Activated naive CD4-positive, alpha-beta T cell treated with anti-CD3 and anti-CD28 coated beads, Interleukin-2, amount 10 ng/mL, durations not matched to agents 7 days and 5 days (primary cell): ENCODE measurements around the gene SMTN.

ENCODE experiments used
- CTCF ChIA-PET: fragments of 350-600 bp; sonication (Branson Sonifier 250); formaldehyde crosslinking; loops from one replicate; lab custom pipeline; 2021; ENCODE audit warnings: antibody characterized with exemption; lab: Charles Lee
- DNase-seq: peaks from one replicate; pipeline ENCODE4 v3.0.0-alpha.2; 2020
- H3K27ac Mint-ChIP-seq: one replicate; pipeline ENCODE4 v1.8.0; 2021; ENCODE audit warnings: mild to moderate bottlenecking, moderate library complexity, mixed read lengths
- H3K27me3 Mint-ChIP-seq: one replicate; pipeline ENCODE4 v1.8.0; 2021; ENCODE audit warnings: mild to moderate bottlenecking, mixed read lengths
- H3K36me3 Mint-ChIP-seq: one replicate; pipeline ENCODE4 v1.8.0; 2021; ENCODE audit warnings: mixed read lengths
- H3K4me1 Mint-ChIP-seq: one replicate; pipeline ENCODE4 v1.8.0; 2021; ENCODE audit warnings: mixed read lengths
- H3K4me3 Mint-ChIP-seq: one replicate; pipeline ENCODE4 v1.8.0; 2021; ENCODE audit warnings: mild to moderate bottlenecking, moderate library complexity, mixed read lengths
- H3K9me3 Mint-ChIP-seq: one replicate; pipeline ENCODE4 v1.8.0; 2021; ENCODE audit warnings: mixed read lengths

SMTN gene

DNA sequence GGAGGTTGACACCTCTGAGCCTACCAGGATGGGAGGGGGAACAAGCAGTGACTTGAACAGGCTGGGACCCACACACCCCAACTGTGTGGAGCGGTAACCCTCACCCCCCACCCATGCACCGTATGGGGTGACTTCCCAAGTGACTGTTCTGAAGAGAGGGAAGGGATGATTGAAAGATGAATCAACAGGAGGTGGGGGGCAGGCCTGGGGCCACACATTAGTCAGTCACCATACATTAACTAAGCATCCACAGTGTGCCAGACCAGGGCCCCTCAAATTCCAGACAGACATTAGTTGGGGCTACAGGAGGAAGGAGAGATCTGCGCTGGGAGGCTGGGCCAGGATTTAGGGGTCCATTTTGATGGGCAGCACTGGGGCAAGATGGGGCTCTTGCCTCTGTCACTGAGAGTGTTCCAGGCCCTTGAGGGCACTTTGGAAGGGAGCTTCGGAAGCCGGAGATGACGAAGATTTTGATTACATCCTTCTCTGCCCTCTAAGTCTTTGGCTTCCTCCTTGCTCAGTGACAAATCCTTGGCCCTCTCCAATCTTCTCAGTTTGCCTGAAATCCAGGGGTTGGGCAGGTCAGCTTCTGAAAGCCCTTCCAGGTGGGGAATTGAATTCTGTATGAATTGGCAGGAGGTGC, 966 bp downstream of the SMTN start:
- peaks cover 18% of the 10 kb centered on the region for H3K27me3 Mint-ChIP-seq
- H3K4me1 Mint-ChIP-seq: peaks cover 44% of the 10 kb centered on the region
- CTCF ChIA-PET: interaction anchor here (0.8 to 3.7 kb wide), 6 partner anchors 9 to 319 kb away, joined by 3 to 22 read pairs (median 9); no protein-coding TSS in a partner anchor
- peak overlapping the region; percentile 89 for H3K4me3 Mint-ChIP-seq
- no peak for DNase-seq
- peaks cover 2% of the 10 kb centered on the region for H3K36me3 Mint-ChIP-seq
- no peak overlapping the region for H3K27ac Mint-ChIP-seq
- H3K9me3 Mint-ChIP-seq: no peaks in the 10 kb centered on the region

GRCh38 chr22:31082606-31083376, 1.7 kb downstream of the SMTN start:
- Mint-ChIP-seq H3K4me1 (peaks cover 44% of the 10 kb centered on the region), H3K9me3 (no peaks in the 10 kb centered on the region), H3K36me3 (peaks cover 5% of the 10 kb centered on the region), H3K27me3 (peaks cover 15% of the 10 kb centered on the region), H3K4me3 (peak overlapping the region; percentile 89), H3K27ac (no peak overlapping the region)
- DNase-seq: peak; percentile 75
- CTCF ChIA-PET: interaction anchor here (0.7 to 3.7 kb wide), 9 partner anchors 9 to 320 kb away, joined by 3 to 22 read pairs (median 3); no protein-coding TSS in a partner anchor

- Mint-ChIP-seq H3K9me3 (no peaks in the 10 kb centered on the region), H3K27ac (no peak overlapping the region), H3K4me3 (peak overlapping the region; percentile 84), H3K27me3 (peaks cover 11% of the 10 kb centered on the region), H3K36me3 (peaks cover 10% of the 10 kb centered on the region), H3K4me1 (peaks cover 44% of the 10 kb centered on the region)
- no peak for DNase-seq
- CTCF ChIA-PET: interaction anchor here (0.7 to 3.7 kb wide), 8 partner anchors 8 to 321 kb away, joined by 3 to 22 read pairs (median 4); no protein-coding TSS in a partner anchor
These were observed 2.3 kb downstream of the SMTN start for GRCh38 chr22:31083377-31083768.

GRCh38 chr22:31083923-31084810, 3.0 kb downstream of the SMTN start:
- peaks cover 9% of the 10 kb centered on the region for H3K27me3 Mint-ChIP-seq
- peaks cover 10% of the 10 kb centered on the region for H3K36me3 Mint-ChIP-seq
- CTCF ChIA-PET: interaction anchor here (0.8 to 3.7 kb wide), 13 partner anchors 9 to 322 kb away, joined by 3 to 22 read pairs (median 6); partner anchors contain the start of genes MORC2 and SELENOM
- no peaks in the 10 kb centered on the region for H3K9me3 Mint-ChIP-seq
- peak overlapping the region; percentile 71 for H3K27ac Mint-ChIP-seq
- H3K4me1 Mint-ChIP-seq: peaks cover 44% of the 10 kb centered on the region
- peak overlapping the region; percentile 84 for H3K4me3 Mint-ChIP-seq
- peak; percentile 38 for DNase-seq

DNA sequence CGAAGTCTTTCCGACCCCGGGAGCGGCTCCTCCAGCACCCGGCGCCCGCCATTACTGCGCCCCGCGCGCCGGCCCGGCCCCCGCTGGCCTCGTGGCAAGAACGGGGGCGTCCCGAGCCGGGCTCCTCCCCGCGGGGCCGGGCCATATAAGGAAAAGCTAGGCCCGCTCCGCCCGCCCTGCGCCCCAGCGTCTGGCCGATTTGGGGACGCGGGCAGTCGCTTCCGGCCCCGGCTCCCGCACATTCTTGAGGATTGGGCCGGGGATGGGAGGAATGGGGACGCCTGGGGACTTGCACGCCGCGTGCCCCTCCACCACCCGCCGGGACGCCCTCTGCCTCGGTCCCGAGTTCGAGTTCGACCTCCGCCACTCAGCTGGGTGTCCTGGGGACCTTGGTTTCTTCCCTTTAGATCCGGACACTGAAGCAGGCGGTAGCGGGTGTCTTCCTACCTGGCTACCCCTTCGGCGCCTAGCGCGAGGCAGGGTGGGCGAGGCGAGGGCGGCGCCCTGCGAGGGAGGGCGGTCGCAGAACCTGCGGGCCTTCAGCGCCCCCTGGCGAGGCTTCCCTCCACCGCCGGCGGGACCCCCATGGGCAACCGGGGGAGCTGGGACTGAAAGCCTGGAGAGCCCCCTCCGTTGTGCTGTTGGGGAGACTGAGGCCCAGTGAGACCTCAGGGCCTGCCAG, 3.8 kb downstream of the SMTN start:
- H3K27ac Mint-ChIP-seq: peak overlapping the region; percentile 84
- CTCF ChIA-PET: interaction anchor here (0.8 to 2.6 kb wide), 14 partner anchors 8 to 330 kb away, joined by 3 to 9 read pairs (median 4); partner anchors contain the start of genes INPP5J, MORC2 and SELENOM
- peak overlapping the region; percentile 84 for H3K4me3 Mint-ChIP-seq
- DNase-seq: peak; percentile 92
- H3K9me3 Mint-ChIP-seq: no peaks in the 10 kb centered on the region
- peaks cover 8% of the 10 kb centered on the region for H3K27me3 Mint-ChIP-seq
- peaks cover 44% of the 10 kb centered on the region for H3K4me1 Mint-ChIP-seq
- H3K36me3 Mint-ChIP-seq: peaks cover 10% of the 10 kb centered on the region

- Mint-ChIP-seq H3K4me1 (peaks cover 43% of the 10 kb centered on the region), H3K9me3 (no peaks in the 10 kb centered on the region), H3K36me3 (peaks cover 10% of the 10 kb centered on the region), H3K4me3 (peak overlapping the region; percentile 78), H3K27me3 (peaks cover 6% of the 10 kb centered on the region), H3K27ac (peak overlapping the region; percentile 84)
- CTCF ChIA-PET: interaction anchor here (0.8 to 2.6 kb wide), 11 partner anchors 10 to 331 kb away, joined by 3 to 9 read pairs (median 4); partner anchors contain the start of genes INPP5J and SELENOM
- no peak for DNase-seq
These were observed 4.3 kb downstream of the SMTN start for GRCh38 chr22:31085493-31085824.

DNA sequence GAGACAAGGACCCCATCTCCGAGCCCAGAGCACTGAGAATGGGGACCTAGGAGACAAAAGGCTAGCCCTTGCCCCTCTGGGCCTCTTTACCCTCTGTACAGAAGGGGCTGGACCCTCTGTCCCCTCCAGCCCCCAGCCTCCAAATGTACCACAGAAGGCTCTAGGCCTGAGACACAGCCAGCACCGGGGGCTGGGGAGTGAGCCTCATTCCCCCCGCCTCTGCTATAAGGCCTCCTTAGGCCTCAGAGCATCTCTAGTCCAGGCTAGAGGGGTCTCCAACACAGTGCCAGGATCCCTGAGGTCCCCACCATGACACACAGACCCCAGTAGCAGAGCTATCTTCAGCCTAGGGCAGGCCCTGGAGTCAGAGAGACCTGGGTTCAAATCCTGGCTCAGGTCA, 4.8 kb downstream of the SMTN start:
- Mint-ChIP-seq H3K36me3 (peaks cover 12% of the 10 kb centered on the region), H3K27ac (no peak overlapping the region), H3K4me3 (peak overlapping the region; percentile 78), H3K4me1 (peaks cover 39% of the 10 kb centered on the region), H3K27me3 (peaks cover 1% of the 10 kb centered on the region), H3K9me3 (no peaks in the 10 kb centered on the region)
- no peak for DNase-seq
- CTCF ChIA-PET: interaction anchor here (1.1 to 2.6 kb wide), 5 partner anchors 10 to 331 kb away, joined by 3 to 9 read pairs (median 7); no protein-coding TSS in a partner anchor

DNA sequence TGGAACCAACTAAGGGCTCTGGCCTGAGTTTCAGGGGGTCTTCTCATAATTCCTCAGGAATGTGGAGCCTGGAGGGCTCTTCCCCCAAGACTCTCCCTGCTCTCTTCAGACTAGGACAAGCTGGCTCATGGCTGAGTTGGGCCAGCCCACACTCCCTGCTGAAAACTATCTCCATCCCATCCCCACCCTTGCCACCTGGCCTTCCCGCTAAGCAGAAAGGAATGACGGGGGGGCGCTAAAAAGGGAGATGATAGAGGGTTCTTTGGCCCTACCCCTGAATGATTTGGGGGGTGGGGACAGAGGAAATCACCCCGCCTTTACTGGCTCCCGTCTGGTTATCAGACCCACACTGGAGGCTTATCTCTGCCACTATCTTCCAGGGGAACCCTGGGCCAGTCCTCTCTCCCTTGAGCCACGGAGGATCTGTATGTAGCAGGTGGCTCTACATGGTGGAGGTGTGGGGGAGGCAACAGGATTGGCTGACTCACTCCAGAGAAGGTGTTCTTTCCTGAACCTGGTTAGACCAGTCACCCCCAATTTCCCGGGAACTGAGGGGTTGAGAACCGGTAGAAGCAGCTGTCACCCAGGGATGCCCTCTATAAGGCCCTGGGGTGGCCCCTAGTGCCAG, 5.7 kb downstream of the SMTN start:
- H3K36me3 Mint-ChIP-seq: peaks cover 12% of the 10 kb centered on the region
- no peak overlapping the region for H3K4me3 Mint-ChIP-seq
- no peaks in the 10 kb centered on the region for H3K9me3 Mint-ChIP-seq
- no peak overlapping the region for H3K27ac Mint-ChIP-seq
- DNase-seq: no peak
- CTCF ChIA-PET: interaction anchor here (0.6 to 2.6 kb wide), 5 partner anchors 9 to 167 kb away, joined by 3 to 9 read pairs (median 4); no protein-coding TSS in a partner anchor
- H3K27me3 Mint-ChIP-seq: no peaks in the 10 kb centered on the region
- H3K4me1 Mint-ChIP-seq: peaks cover 31% of the 10 kb centered on the region

DNA sequence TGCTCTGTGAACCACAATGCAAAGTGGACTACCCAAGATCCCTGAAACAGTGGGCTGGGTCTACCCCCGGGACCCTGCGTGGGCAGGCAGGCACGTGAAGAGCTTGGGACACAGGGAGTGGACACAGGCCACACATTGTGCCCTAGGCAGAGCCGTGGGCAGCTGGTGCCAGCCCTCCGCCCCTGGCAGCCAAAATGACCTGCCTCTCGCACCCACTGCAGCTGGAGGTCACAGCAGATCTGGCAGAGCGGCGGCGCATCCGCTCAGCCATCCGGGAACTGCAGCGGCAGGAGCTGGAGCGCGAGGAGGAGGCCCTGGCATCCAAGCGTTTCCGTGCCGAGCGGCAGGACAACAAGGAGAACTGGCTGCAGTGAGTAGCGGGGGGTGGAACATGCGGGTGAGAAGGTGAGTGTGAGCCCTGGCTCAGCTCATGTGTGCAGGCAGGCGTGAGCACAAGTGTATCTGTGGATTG, 6.7 kb downstream of the SMTN start:
- Mint-ChIP-seq H3K9me3 (no peaks in the 10 kb centered on the region), H3K4me1 (peaks cover 21% of the 10 kb centered on the region), H3K27ac (peak overlapping the region; percentile 45), H3K27me3 (no peaks in the 10 kb centered on the region), H3K4me3 (no peak overlapping the region), H3K36me3 (peaks cover 15% of the 10 kb centered on the region)
- CTCF ChIA-PET: interaction anchor here (0.8 to 1.1 kb wide), 3 partner anchors 8 to 185 kb away, joined by 3 read pairs; no protein-coding TSS in a partner anchor
- no peak for DNase-seq

- Mint-ChIP-seq H3K4me3 (no peak overlapping the region), H3K36me3 (peaks cover 15% of the 10 kb centered on the region), H3K4me1 (peaks cover 15% of the 10 kb centered on the region), H3K27ac (no peak overlapping the region), H3K9me3 (no peaks in the 10 kb centered on the region), H3K27me3 (no peaks in the 10 kb centered on the region)
- DNase-seq: no peak
- CTCF ChIA-PET: interaction anchor here (0.7 to 2.4 kb wide), 6 partner anchors 7 to 184 kb away, joined by 3 to 6 read pairs (median 4); partner anchors contain the start of gene SELENOM
These were observed 7.3 kb downstream of the SMTN start for GRCh38 chr22:31088233-31088986.

DNA sequence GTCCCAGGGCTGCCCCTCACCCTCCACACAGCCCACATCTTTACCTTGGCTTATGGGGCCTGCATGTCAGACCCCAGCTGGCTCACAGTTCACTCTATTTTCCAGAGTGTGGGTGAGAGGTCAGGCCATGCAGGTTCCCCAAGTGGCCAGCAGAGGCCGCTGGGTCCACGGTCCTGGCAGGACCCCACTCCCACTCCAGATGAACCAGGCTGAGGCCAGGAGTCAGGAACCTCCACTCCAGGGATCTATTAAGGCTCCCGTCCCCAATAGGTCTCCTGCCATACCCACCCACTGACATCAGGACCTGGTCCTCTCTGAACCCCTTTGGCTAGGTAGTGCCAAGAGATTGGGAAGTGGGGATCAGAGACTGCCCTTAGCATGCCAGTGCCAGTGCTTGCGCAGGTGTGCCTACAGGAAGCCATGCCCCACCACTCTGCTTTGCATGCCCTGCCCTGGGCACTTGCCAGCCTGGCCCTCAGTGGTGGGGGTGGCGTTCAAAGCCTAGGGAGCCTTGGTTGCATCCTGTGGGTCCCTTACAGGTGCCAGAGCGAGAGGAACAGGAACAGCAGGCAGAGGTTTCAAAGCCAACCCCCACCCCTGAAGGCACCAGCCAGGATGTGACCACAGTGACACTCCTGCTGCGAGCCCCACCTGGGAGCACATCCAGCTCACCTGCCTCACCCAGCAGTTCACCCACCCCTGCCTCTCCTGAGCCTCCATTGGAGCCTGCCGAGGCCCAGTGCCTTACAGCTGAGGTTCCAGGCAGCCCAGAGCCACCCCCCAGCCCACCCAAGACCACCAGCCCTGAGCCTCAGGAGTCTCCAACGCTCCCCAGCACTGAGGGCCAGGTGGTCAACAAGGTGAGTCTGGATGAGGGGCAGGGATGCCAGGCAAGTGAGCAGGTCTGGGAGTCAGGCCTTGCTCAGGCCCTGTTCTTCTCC, 8.3 kb downstream of the SMTN start:
- no peaks in the 10 kb centered on the region for H3K27me3 Mint-ChIP-seq
- H3K4me1 Mint-ChIP-seq: peaks cover 5% of the 10 kb centered on the region
- CTCF ChIA-PET: interaction anchor here (0.5 to 2.4 kb wide), 8 partner anchors 16 to 265 kb away, joined by 3 to 6 read pairs (median 4); partner anchors contain the start of gene SELENOM
- H3K36me3 Mint-ChIP-seq: peaks cover 14% of the 10 kb centered on the region
- no peak overlapping the region for H3K4me3 Mint-ChIP-seq
- no peak overlapping the region for H3K27ac Mint-ChIP-seq
- H3K9me3 Mint-ChIP-seq: no peaks in the 10 kb centered on the region
- peak; percentile 48 for DNase-seq
